ENCODE results near the gene ARFIP1. TPM values are rescaled to one million over a fixed set of nuclear protein-coding genes. Genes with fewer than 3 reads are reported as not detected.

The ARFIP1 gene
- polyA plus RNA-seq, 1 donor from 2014 or later, result 35.1 TPM

- no peak overlapping the region for H3K9ac ChIP-seq (ENCODE audit: low read length)
- TF ChIP-seq MXI1 (conservative IDR thresholded peaks at IDR 0.05; ENCODE audit: poor library complexity, severe bottlenecking), result no peak
- TF ChIP-seq SMC3 (conservative IDR thresholded peaks at IDR 0.05; ENCODE audit: poor library complexity), result no peak
- no peaks in the 10 kb centered on the region for H3K9me2 ChIP-seq (ENCODE audit: insufficient read depth, low read length)
- H3K27ac ChIP-seq (ENCODE audit: low read length), result no peak overlapping the region
- no peaks in the 10 kb centered on the region for H3F3A ChIP-seq (ENCODE audit: insufficient read depth, low read length, poor library complexity, severe bottlenecking)
- peaks cover 12% of the 10 kb centered on the region for H3K79me2 ChIP-seq (replicated peaks; ENCODE audit: insufficient read depth, low read length)
- no peaks in the 10 kb centered on the region for H4K20me1 ChIP-seq (ENCODE audit: insufficient read depth)
- no peaks in the 10 kb centered on the region for H3K27me3 ChIP-seq (ENCODE audit: insufficient read depth, low read depth, low read length)
- H3K36me3 ChIP-seq (ENCODE audit: insufficient read depth, low read length), result no peaks in the 10 kb centered on the region
- H3K4me2 ChIP-seq (ENCODE audit: low read length), result no peak overlapping the region
- no peak overlapping the region for H3K4me3 ChIP-seq (ENCODE audit: low read length)
- H3K9me3 ChIP-seq (ENCODE audit: low read length), result peaks cover 2% of the 10 kb centered on the region
- no peak overlapping the region for H2AFZ ChIP-seq (ENCODE audit: low read depth, low read length)
These were observed 25.4 kb downstream of the ARFIP1 start for GRCh38 chr4:152805071-152805650.

GRCh38 chr4:152805818-152806217 lies 26.1 kb downstream of the ARFIP1 start:
- H3K9ac ChIP-seq (ENCODE audit: low read length), result no peak overlapping the region
- no peaks in the 10 kb centered on the region for H3K9me2 ChIP-seq (ENCODE audit: insufficient read depth, low read length)
- H3K27me3 ChIP-seq (ENCODE audit: insufficient read depth, low read depth, low read length), result no peaks in the 10 kb centered on the region
- H3K4me3 ChIP-seq (ENCODE audit: low read length), result no peak overlapping the region
- no peak overlapping the region for H3K27ac ChIP-seq (ENCODE audit: low read length)
- H3K79me2 ChIP-seq (replicated peaks; ENCODE audit: insufficient read depth, low read length), result peaks cover 12% of the 10 kb centered on the region
- H2AFZ ChIP-seq (ENCODE audit: low read depth, low read length), result no peak overlapping the region
- no peaks in the 10 kb centered on the region for H3K36me3 ChIP-seq (ENCODE audit: insufficient read depth, low read length)
- no peaks in the 10 kb centered on the region for H3F3A ChIP-seq (ENCODE audit: insufficient read depth, low read length, poor library complexity, severe bottlenecking)
- TF ChIP-seq EZH2 (IDR thresholded peaks at IDR 0.05; ENCODE audit: borderline replicate concordance, insufficient read depth, low read length, poor library complexity, severe bottlenecking) (no peak), MXI1 (conservative IDR thresholded peaks at IDR 0.05; ENCODE audit: poor library complexity, severe bottlenecking) (no peak), RAD21 (conservative IDR thresholded peaks at IDR 0.05) (no peak), REST (IDR thresholded peaks at IDR 0.05; ENCODE audit: borderline replicate concordance) (no peak), EP300 (conservative IDR thresholded peaks at IDR 0.05; ENCODE audit: poor library complexity, severe bottlenecking) (no peak), TAF1 (IDR thresholded peaks at IDR 0.05; ENCODE audit: low read depth) (no peak), CTCF (IDR thresholded peaks at IDR 0.05; ENCODE audit: poor library complexity, severe bottlenecking) (no peak), SMC3 (conservative IDR thresholded peaks at IDR 0.05; ENCODE audit: poor library complexity) (no peak), POLR2AphosphoS5 (IDR thresholded peaks at IDR 0.05) (no peak)
- no peaks in the 10 kb centered on the region for H4K20me1 ChIP-seq (ENCODE audit: insufficient read depth)
- peaks cover 2% of the 10 kb centered on the region for H3K9me3 ChIP-seq (ENCODE audit: low read length)
- H3K4me2 ChIP-seq (ENCODE audit: low read length), result no peak overlapping the region
